ENCODE results near the gene UTP25. TPM values are rescaled to one million over a fixed set of nuclear protein-coding genes. Genes with fewer than 3 reads are reported as not detected.

UTP25 gene
- total and polyA plus RNA-seq, 2 donors = 2.9 to 6.2 TPM

- Histone ChIP-seq H3K9me3 (ENCODE audit: control insufficient read depth in 2 of 2, insufficient read depth in 1 of 2, low read length in 1 of 2) (no peaks in the 10 kb centered on the region), H3K27ac (ENCODE audit: low read depth in 1 of 2, low read length in 1 of 2) (no peak overlapping the region), H3K4me1 (ENCODE audit: control insufficient read depth in 2 of 2, insufficient read depth in 2 of 2, low read length in 2 of 2) (no peaks in the 10 kb centered on the region), H3K36me3 (ENCODE audit: control insufficient read depth in 2 of 2, insufficient read depth in 2 of 2, low read length in 1 of 2) (no peaks in the 10 kb centered on the region), H3K4me3 (ENCODE audit: low read length in 2 of 2) (no peak overlapping the region), H3K27me3 (ENCODE audit: control insufficient read depth in 2 of 2, insufficient read depth in 1 of 2, low read length in 1 of 2) (peaks cover 0 to 2% of the 10 kb centered on the region in 2 donors)
- peak; percentile 19 to 81 (median 61) for DNase-seq (ENCODE audit: low read depth in 6 of 9, low spot score in 9 of 9)
- 19% methylated on average over 7 of the region's 7 CpGs for WGBS
Measured at GRCh38 chr1:209860293-209860881, 32.6 kb downstream of the UTP25 start.

GRCh38 chr1:209861242-209861641 lies 33.5 kb downstream of the UTP25 start:
- 84% methylated on average over 2 of the region's 2 CpGs for WGBS
- no peaks in the 10 kb centered on the region for H3K36me3 ChIP-seq (ENCODE audit: control insufficient read depth in 2 of 2, insufficient read depth in 2 of 2, low read length in 1 of 2)
- H3K4me1 ChIP-seq (ENCODE audit: control insufficient read depth in 2 of 2, insufficient read depth in 2 of 2, low read length in 2 of 2) = no peaks in the 10 kb centered on the region
- H3K9me3 ChIP-seq (ENCODE audit: control insufficient read depth in 2 of 2, insufficient read depth in 1 of 2, low read length in 1 of 2) = no peaks in the 10 kb centered on the region
- peaks cover 0 to 2% of the 10 kb centered on the region in 2 donors for H3K27me3 ChIP-seq (ENCODE audit: control insufficient read depth in 2 of 2, insufficient read depth in 1 of 2, low read length in 1 of 2)
- H3K4me3 ChIP-seq (ENCODE audit: low read length in 2 of 2) = no peak overlapping the region
- no peak overlapping the region for H3K27ac ChIP-seq (ENCODE audit: low read depth in 1 of 2, low read length in 1 of 2)
- DNase-seq (ENCODE audit: low read depth in 6 of 9, low spot score in 9 of 9) = no peak

GRCh38 chr1:209862391-209863356 lies 34.9 kb downstream of the UTP25 start:
- 93% methylated on average over 16 of the region's 16 CpGs for WGBS
- Histone ChIP-seq H3K27me3 (ENCODE audit: control insufficient read depth in 2 of 2, insufficient read depth in 1 of 2, low read length in 1 of 2) (peaks cover 0 to 2% of the 10 kb centered on the region in 2 donors), H3K4me3 (ENCODE audit: low read length in 2 of 2) (no peak overlapping the region), H3K9me3 (ENCODE audit: control insufficient read depth in 2 of 2, insufficient read depth in 1 of 2, low read length in 1 of 2) (no peaks in the 10 kb centered on the region), H3K36me3 (ENCODE audit: control insufficient read depth in 2 of 2, insufficient read depth in 2 of 2, low read length in 1 of 2) (no peaks in the 10 kb centered on the region), H3K4me1 (ENCODE audit: control insufficient read depth in 2 of 2, insufficient read depth in 2 of 2, low read length in 2 of 2) (no peaks in the 10 kb centered on the region), H3K27ac (ENCODE audit: low read depth in 1 of 2, low read length in 1 of 2) (no peak overlapping the region)
- DNase-seq (ENCODE audit: low read depth in 6 of 9, low spot score in 9 of 9) = no peak

- Histone ChIP-seq H3K36me3 (ENCODE audit: control insufficient read depth in 2 of 2, insufficient read depth in 2 of 2, low read length in 1 of 2) (no peaks in the 10 kb centered on the region), H3K9me3 (ENCODE audit: control insufficient read depth in 2 of 2, insufficient read depth in 1 of 2, low read length in 1 of 2) (no peaks in the 10 kb centered on the region), H3K4me3 (ENCODE audit: low read length in 2 of 2) (no peak overlapping the region), H3K27me3 (ENCODE audit: control insufficient read depth in 2 of 2, insufficient read depth in 1 of 2, low read length in 1 of 2) (peaks cover 0 to 2% of the 10 kb centered on the region in 2 donors), H3K27ac (ENCODE audit: low read depth in 1 of 2, low read length in 1 of 2) (no peak overlapping the region), H3K4me1 (ENCODE audit: control insufficient read depth in 2 of 2, insufficient read depth in 2 of 2, low read length in 2 of 2) (no peaks in the 10 kb centered on the region)
- WGBS = 62% methylated on average over 4 of the region's 4 CpGs
- DNase-seq (ENCODE audit: low read depth in 6 of 9, low spot score in 9 of 9) = no peak
Measured at GRCh38 chr1:209863766-209864485, 36.2 kb downstream of the UTP25 start.

- no peaks in the 10 kb centered on the region for H3K9me3 ChIP-seq (ENCODE audit: control insufficient read depth in 2 of 2, insufficient read depth in 1 of 2, low read length in 1 of 2)
- H3K27me3 ChIP-seq (ENCODE audit: control insufficient read depth in 2 of 2, insufficient read depth in 1 of 2, low read length in 1 of 2) = peaks cover 0 to 2% of the 10 kb centered on the region in 2 donors
- WGBS = 2% methylated on average over 1 of the region's 1 CpG
- H3K4me1 ChIP-seq (ENCODE audit: control insufficient read depth in 2 of 2, insufficient read depth in 2 of 2, low read length in 2 of 2) = no peaks in the 10 kb centered on the region
- H3K4me3 ChIP-seq (ENCODE audit: low read length in 2 of 2) = no peak overlapping the region
- no peak overlapping the region for H3K27ac ChIP-seq (ENCODE audit: low read depth in 1 of 2, low read length in 1 of 2)
- no peaks in the 10 kb centered on the region for H3K36me3 ChIP-seq (ENCODE audit: control insufficient read depth in 2 of 2, insufficient read depth in 2 of 2, low read length in 1 of 2)
- DNase-seq (ENCODE audit: low read depth in 6 of 9, low spot score in 9 of 9) = no peak
Measured at GRCh38 chr1:209866201-209866600, 38.4 kb downstream of the UTP25 start.

- no peaks in the 10 kb centered on the region for H3K9me3 ChIP-seq (ENCODE audit: control insufficient read depth in 2 of 2, insufficient read depth in 1 of 2, low read length in 1 of 2)
- 92% methylated on average over 2 of the region's 2 CpGs for WGBS
- H3K4me3 ChIP-seq (ENCODE audit: low read length in 2 of 2) = no peak overlapping the region
- H3K27me3 ChIP-seq (ENCODE audit: control insufficient read depth in 2 of 2, insufficient read depth in 1 of 2, low read length in 1 of 2) = no peaks in the 10 kb centered on the region
- H3K36me3 ChIP-seq (ENCODE audit: control insufficient read depth in 2 of 2, insufficient read depth in 2 of 2, low read length in 1 of 2) = no peaks in the 10 kb centered on the region
- H3K27ac ChIP-seq (ENCODE audit: low read depth in 1 of 2, low read length in 1 of 2) = no peak overlapping the region
- no peak for DNase-seq (ENCODE audit: low read depth in 6 of 9, low spot score in 9 of 9)
- H3K4me1 ChIP-seq (ENCODE audit: control insufficient read depth in 2 of 2, insufficient read depth in 2 of 2, low read length in 2 of 2) = no peaks in the 10 kb centered on the region
Measured at GRCh38 chr1:209869291-209870149, 41.7 kb downstream of the UTP25 start.

GRCh38 chr1:209870151-209870831 lies 42.5 kb downstream of the UTP25 start:
- Histone ChIP-seq H3K27ac (ENCODE audit: low read depth in 1 of 2, low read length in 1 of 2) (no peak overlapping the region), H3K36me3 (ENCODE audit: control insufficient read depth in 2 of 2, insufficient read depth in 2 of 2, low read length in 1 of 2) (no peaks in the 10 kb centered on the region), H3K9me3 (ENCODE audit: control insufficient read depth in 2 of 2, insufficient read depth in 1 of 2, low read length in 1 of 2) (no peaks in the 10 kb centered on the region), H3K27me3 (ENCODE audit: control insufficient read depth in 2 of 2, insufficient read depth in 1 of 2, low read length in 1 of 2) (no peaks in the 10 kb centered on the region), H3K4me3 (ENCODE audit: low read length in 2 of 2) (no peak overlapping the region), H3K4me1 (ENCODE audit: control insufficient read depth in 2 of 2, insufficient read depth in 2 of 2, low read length in 2 of 2) (no peaks in the 10 kb centered on the region)
- 71% methylated on average over 4 of the region's 4 CpGs for whole genome bisulfite sequencing
- DNase-seq (ENCODE audit: low read depth in 6 of 9, low spot score in 9 of 9) = no peak

- no peak for DNase-seq (ENCODE audit: low read depth in 6 of 9, low spot score in 9 of 9)
- Histone ChIP-seq H3K27ac (ENCODE audit: low read depth in 1 of 2, low read length in 1 of 2) (no peak overlapping the region), H3K4me1 (ENCODE audit: control insufficient read depth in 2 of 2, insufficient read depth in 2 of 2, low read length in 2 of 2) (no peaks in the 10 kb centered on the region), H3K4me3 (ENCODE audit: low read length in 2 of 2) (no peak overlapping the region), H3K36me3 (ENCODE audit: control insufficient read depth in 2 of 2, insufficient read depth in 2 of 2, low read length in 1 of 2) (no peaks in the 10 kb centered on the region), H3K9me3 (ENCODE audit: control insufficient read depth in 2 of 2, insufficient read depth in 1 of 2, low read length in 1 of 2) (no peaks in the 10 kb centered on the region), H3K27me3 (ENCODE audit: control insufficient read depth in 2 of 2, insufficient read depth in 1 of 2, low read length in 1 of 2) (no peaks in the 10 kb centered on the region)
- WGBS = 43% methylated on average over 1 of the region's 1 CpG
Measured at GRCh38 chr1:209871006-209871405, 43.2 kb downstream of the UTP25 start.
